ENCODE data around the gene KTN1.

KTN1 gene

GRCh38 chr14:55572578-55572977 lies 7.4 kb upstream of the KTN1 start:
- no peak for DNase-seq (ENCODE audit: low read depth)

GRCh38 chr14:55574988-55575387 lies 5.0 kb upstream of the KTN1 start:
- no peak for DNase-seq (ENCODE audit: low read depth)

- DNase-seq (ENCODE audit: low read depth) = no peak
Measured at GRCh38 chr14:55577229-55577628, 2.8 kb upstream of the KTN1 start.

GRCh38 chr14:55578511-55578910 lies 1.5 kb upstream of the KTN1 start:
- no peak for DNase-seq (ENCODE audit: low read depth)

- peak; percentile 8 for DNase-seq (ENCODE audit: low read depth)
Measured at GRCh38 chr14:55580470-55581341, 699 bp downstream of the KTN1 start.

GRCh38 chr14:55581342-55581771 lies 1.4 kb downstream of the KTN1 start:
- DNase-seq (ENCODE audit: low read depth) = no peak

- DNase-seq (ENCODE audit: low read depth) = no peak
Measured at GRCh38 chr14:55582746-55583145, 2.7 kb downstream of the KTN1 start.

- no peak for DNase-seq (ENCODE audit: low read depth)
Measured at GRCh38 chr14:55583942-55584468, 4.0 kb downstream of the KTN1 start.

GRCh38 chr14:55585854-55586253 lies 5.8 kb downstream of the KTN1 start:
- DNase-seq (ENCODE audit: low read depth) = no peak

- DNase-seq (ENCODE audit: low read depth) = no peak
Measured at GRCh38 chr14:55586411-55586810, 6.4 kb downstream of the KTN1 start.

GRCh38 chr14:55587847-55588246 lies 7.8 kb downstream of the KTN1 start:
- no peak for DNase-seq (ENCODE audit: low read depth)

GRCh38 chr14:55588259-55588699 lies 8.3 kb downstream of the KTN1 start:
- DNase-seq (ENCODE audit: low read depth) = no peak

GRCh38 chr14:55589171-55589570 lies 9.2 kb downstream of the KTN1 start:
- DNase-seq (ENCODE audit: low read depth) = no peak

- DNase-seq (ENCODE audit: low read depth) = no peak
Measured at GRCh38 chr14:55592436-55592835, 12.4 kb downstream of the KTN1 start.

- DNase-seq (ENCODE audit: low read depth) = no peak
Measured at GRCh38 chr14:55593698-55594097, 13.7 kb downstream of the KTN1 start.

- DNase-seq (ENCODE audit: low read depth) = no peak
Measured at GRCh38 chr14:55599250-55599879, 19.4 kb downstream of the KTN1 start.

GRCh38 chr14:55600784-55601561 lies 21.0 kb downstream of the KTN1 start:
- DNase-seq (ENCODE audit: low read depth) = no peak

GRCh38 chr14:55603401-55603953 lies 23.5 kb downstream of the KTN1 start:
- DNase-seq (ENCODE audit: low read depth) = no peak

GRCh38 chr14:55604488-55604887 lies 24.5 kb downstream of the KTN1 start:
- DNase-seq (ENCODE audit: low read depth) = no peak

- DNase-seq (ENCODE audit: low read depth) = no peak
Measured at GRCh38 chr14:55604900-55605418, 25.0 kb downstream of the KTN1 start.

- DNase-seq (ENCODE audit: low read depth) = no peak
Measured at GRCh38 chr14:55605793-55606192, 25.8 kb downstream of the KTN1 start.

- DNase-seq (ENCODE audit: low read depth) = no peak
Measured at GRCh38 chr14:55607386-55607785, 27.4 kb downstream of the KTN1 start.
